Thyroid gland (tissue), 4 donors: ENCODE measurements around the gene TMEM221.

Experiments used
- CTCF ChIP-seq, 6 experiments: fragments of 200-600 bp in 3 of 6; fragments of 450-650 bp in 3 of 6; sonication (generic) in 3 of 6; IDR thresholded peaks; one replicate each; pipeline ENCODE4 v1.5.1; 2016 to 2019; ENCODE audit warnings: antibody characterized with exemption in 6 of 6, mild to moderate bottlenecking in 2 of 6, inconsistent platforms in 1 of 6, moderate library complexity in 1 of 6
- POLR2A ChIP-seq, 2 donors: fragments of 450-650 bp; IDR thresholded peaks; one replicate each; pipeline ENCODE4 v1.6.1; 2017; ENCODE audit warnings: antibody characterized with exemption in 2 of 2, mild to moderate bottlenecking in 2 of 2, moderate library complexity in 1 of 2

GRCh38 chr19:17419621-17420474 is 28.6 kb downstream of the TMEM221 start, which contains the start of gene MVB12A:
- TF ChIP-seq CTCF (IDR thresholded peaks at IDR 0.05) (no peak), POLR2A (IDR thresholded peaks at IDR 0.05) (peak in 1 of 2 donors; percentile 52)
